HCT116 (cell line): ENCODE data around the gene ZNF292.

Source experiments
- ATF3 ChIP-seq: IDR thresholded peaks from 2 replicates; pipeline ENCODE4 v1.6.1; 2012
- CEBPB ChIP-seq: IDR thresholded peaks from 2 replicates; pipeline ENCODE4 v1.6.1; 2012; ENCODE audit warnings: low read depth
- CTCF ChIP-seq, 3 experiments: fragments of 200-600 bp in 1 of 3; sonication (generic) in 1 of 3; IDR thresholded peaks in 2 of 3; conservative IDR thresholded peaks in 1 of 3; 2 replicates each; pipeline ENCODE4 v1.5.1; 2012 to 2017; ENCODE audit warnings: low read depth in 2 of 3, low read length in 2 of 3, antibody characterized with exemption in 1 of 3, borderline replicate concordance in 1 of 3, control low read depth in 1 of 3, mild to moderate bottlenecking in 1 of 3, mixed read lengths in 1 of 3, mixed run types in 1 of 3, moderate library complexity in 1 of 3; ENCODE audit not compliant: insufficient read depth in 1 of 3
- EZH2 ChIP-seq: fragments of 200-600 bp; sonication (generic); IDR thresholded peaks from 2 replicates; pipeline ENCODE4 v1.6.1; 2017; ENCODE audit warnings: antibody characterized with exemption, mixed run types
- JUND ChIP-seq: IDR thresholded peaks from 2 replicates; pipeline ENCODE4 v1.6.1; 2012
- POLR2A ChIP-seq: IDR thresholded peaks from 2 replicates; pipeline ENCODE4 v1.7.0; 2011; ENCODE audit warnings: borderline replicate concordance; ENCODE audit not compliant: insufficient read depth, insufficient read length; ENCODE audit errors: extremely low read depth
- RAD21 ChIP-seq: IDR thresholded peaks from 2 replicates; pipeline ENCODE4 v1.6.1; 2012; ENCODE audit warnings: low read depth, mild to moderate bottlenecking
- REST ChIP-seq: IDR thresholded peaks from 2 replicates; pipeline ENCODE4 v1.6.1; 2012; ENCODE audit warnings: low read depth
- SP1 ChIP-seq: IDR thresholded peaks from 2 replicates; pipeline ENCODE4 v1.6.1; 2012; ENCODE audit warnings: low read depth
- TCF7L2 ChIP-seq: IDR thresholded peaks from 2 replicates; pipeline ENCODE4 v1.7.0; 2011; ENCODE audit warnings: borderline replicate concordance, inconsistent platforms; ENCODE audit not compliant: insufficient read depth, insufficient read length; ENCODE audit errors: extremely low read depth
- YY1 ChIP-seq: IDR thresholded peaks from 2 replicates; pipeline ENCODE4 v1.6.1; 2011; ENCODE audit warnings: low read length, low read depth, moderate library complexity, mild to moderate bottlenecking; ENCODE audit not compliant: insufficient replicate concordance; ENCODE audit errors: extremely low read depth
- ZFX ChIP-seq: fragments of 450-650 bp; IDR thresholded peaks from 2 replicates; pipeline ENCODE4 v1.6.1; 2017
- ZNF274 ChIP-seq: fragments of 200-500 bp; sonication (Bioruptor generic); IDR thresholded peaks from 2 replicates; pipeline ENCODE4 v1.6.1; 2014; ENCODE audit warnings: mild to moderate bottlenecking, low read depth, low read length, inconsistent platforms

GRCh38 chr6:87251225-87251624 is 95.9 kb downstream of the ZNF292 start:
- TF ChIP-seq EZH2 (no peak), YY1 (no peak), CTCF (IDR thresholded peaks at IDR 0.05 in 2 of 3, conservative IDR thresholded peaks at IDR 0.05 in 1 of 3; ENCODE audit: borderline replicate concordance in 1 of 3, insufficient read depth in 1 of 3, low read depth in 2 of 3, low read length in 2 of 3) (no peak), RAD21 (no peak), ATF3 (no peak), ZFX (no peak), POLR2A (no peak), TCF7L2 (no peak), CEBPB (no peak), JUND (no peak), ZNF274 (no peak), SP1 (no peak), REST (no peak)
